Erythroblast (primary cell): ENCODE data around the gene NUP98.

ENCODE experiments used
- GATA1 ChIP-seq: IDR thresholded peaks from 2 replicates; pipeline ENCODE4 v1.6.1; 2011; ENCODE audit warnings: low read depth, mild to moderate bottlenecking, control low read depth, low read length, moderate library complexity
- POLR2A ChIP-seq: IDR thresholded peaks from 2 replicates; pipeline ENCODE4 v1.6.1; 2011; ENCODE audit warnings: mild to moderate bottlenecking, low read length

GRCh38 chr11:3738241-3738640 lies 59.1 kb downstream of the NUP98 start:
- TF ChIP-seq POLR2A: no peak
- TF ChIP-seq GATA1: no peak
